MCF 10A (cell line): ENCODE results near the gene PDE4D. TPM values are rescaled to one million over a fixed set of nuclear protein-coding genes. Genes with fewer than 3 reads are reported as not detected.
A peak's percentile ranks its signal among the peaks of the same experiment; 100 is the strongest.

Source experiments
- BruUV-seq: library from RNA; stranded (reverse); fragments of 400-500 nt; replicated peaks from 2 replicates; lab custom pipeline; 2021; lab: Mats Ljungman, UMichigan
- CTCF ChIA-PET: fragments of 300-600 bp; sonication (Branson Sonifier 250); formaldehyde crosslinking; extraction: SDS; loops from one replicate; lab custom pipeline; 2021; ENCODE audit warnings: antibody characterized with exemption, inconsistent platforms; lab: Yijun Ruan, JAX
- POLR2A ChIA-PET: fragments of 300-600, 350-650 bp; sonication (Branson Sonifier 250); formaldehyde crosslinking; extraction: SDS; loops from one replicate; lab custom pipeline; 2020; ENCODE audit warnings: antibody characterized with exemption, inconsistent platforms; lab: Yijun Ruan, JAX
- DNase-seq: peaks from one replicate; pipeline ENCODE4 v3.0.0-alpha.2; 2018; ENCODE audit not compliant: unreplicated experiment
- H3K27ac Mint-ChIP-seq: one replicate; pipeline ENCODE4 v1.8.0; 2022; ENCODE audit warnings: mild to moderate bottlenecking, low read depth, mixed read lengths; ENCODE audit not compliant: unreplicated experiment
- H3K27me3 Mint-ChIP-seq: one replicate; pipeline ENCODE4 v1.8.0; 2022; ENCODE audit warnings: mixed read lengths; ENCODE audit not compliant: insufficient read depth, unreplicated experiment
- H3K36me3 Mint-ChIP-seq: one replicate; pipeline ENCODE4 v1.8.0; 2022; ENCODE audit warnings: mild to moderate bottlenecking, moderate library complexity, mixed read lengths; ENCODE audit not compliant: insufficient read depth, unreplicated experiment
- H3K4me1 Mint-ChIP-seq: one replicate; pipeline ENCODE4 v1.8.0; 2022; ENCODE audit warnings: mixed read lengths; ENCODE audit not compliant: insufficient read depth, unreplicated experiment
- H3K4me3 Mint-ChIP-seq: one replicate; pipeline ENCODE4 v1.8.0; 2022; ENCODE audit warnings: mild to moderate bottlenecking, moderate library complexity, mixed read lengths; ENCODE audit not compliant: unreplicated experiment
- H3K9me3 Mint-ChIP-seq: one replicate; pipeline ENCODE4 v1.8.0; 2022; ENCODE audit warnings: mixed read lengths; ENCODE audit not compliant: unreplicated experiment
- intact Hi-C: fragments of 100-400 bp; cut with micrococcal nuclease; formaldehyde crosslinking; loops from 2 replicates; pipeline ENCODE4 v1.14.1; 2022
- total RNA-seq: library from RNA; stranded (reverse); gene quantifications from 2 replicates; pipeline ENCODE4 v1.2.3, GENCODE V29; 2022
- TF ChIP-seq, protein P1 (sequence below): fragments of 200-600 bp; IDR thresholded peaks from one replicate; pipeline ENCODE4 v1.8.0; 2022; ENCODE audit warnings: antibody characterized with exemption, mild to moderate bottlenecking; ENCODE audit not compliant: unreplicated experiment

The PDE4D gene
- total RNA-seq, 1 experiment from 2014 or later: 85.0 TPM

DNA sequence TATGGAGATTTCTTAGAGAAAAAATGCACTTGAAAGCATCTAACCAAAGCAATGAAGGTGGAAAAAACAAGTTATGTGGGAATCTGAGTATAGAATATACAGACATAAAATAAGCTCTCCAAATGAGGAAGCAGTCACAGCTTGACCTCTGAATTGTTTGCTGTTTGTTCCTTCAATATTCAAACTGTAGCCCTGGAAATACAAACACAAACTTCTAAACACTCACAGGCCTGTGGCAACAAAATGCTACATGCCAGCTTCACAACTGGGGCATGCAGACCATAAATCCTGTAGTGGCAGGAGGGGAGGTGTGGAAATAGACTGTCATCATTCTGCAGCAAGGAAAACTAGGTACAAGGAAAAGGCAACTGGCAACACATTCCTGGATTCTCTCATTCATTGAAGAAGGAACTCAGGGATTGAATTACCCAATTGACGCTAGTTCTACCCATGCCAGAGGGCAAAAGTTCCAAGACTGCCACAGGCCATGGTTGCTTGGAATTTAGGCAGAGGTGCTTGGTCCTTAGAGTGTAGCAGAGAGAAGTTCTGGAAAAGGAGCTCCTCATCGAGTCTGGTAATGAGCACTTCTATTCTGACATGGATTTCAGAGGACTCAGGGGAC is 349.6 kb downstream of the PDE4D start:
- Mint-ChIP-seq H3K36me3 (peaks cover 1% of the 10 kb centered on the region), H3K4me3 (no peak overlapping the region), H3K27ac (peak overlapping the region; percentile 89), H3K9me3 (no peaks in the 10 kb centered on the region), H3K27me3 (no peaks in the 10 kb centered on the region), H3K4me1 (peaks cover 38% of the 10 kb centered on the region)
- TF ChIP-seq, protein P1, sequence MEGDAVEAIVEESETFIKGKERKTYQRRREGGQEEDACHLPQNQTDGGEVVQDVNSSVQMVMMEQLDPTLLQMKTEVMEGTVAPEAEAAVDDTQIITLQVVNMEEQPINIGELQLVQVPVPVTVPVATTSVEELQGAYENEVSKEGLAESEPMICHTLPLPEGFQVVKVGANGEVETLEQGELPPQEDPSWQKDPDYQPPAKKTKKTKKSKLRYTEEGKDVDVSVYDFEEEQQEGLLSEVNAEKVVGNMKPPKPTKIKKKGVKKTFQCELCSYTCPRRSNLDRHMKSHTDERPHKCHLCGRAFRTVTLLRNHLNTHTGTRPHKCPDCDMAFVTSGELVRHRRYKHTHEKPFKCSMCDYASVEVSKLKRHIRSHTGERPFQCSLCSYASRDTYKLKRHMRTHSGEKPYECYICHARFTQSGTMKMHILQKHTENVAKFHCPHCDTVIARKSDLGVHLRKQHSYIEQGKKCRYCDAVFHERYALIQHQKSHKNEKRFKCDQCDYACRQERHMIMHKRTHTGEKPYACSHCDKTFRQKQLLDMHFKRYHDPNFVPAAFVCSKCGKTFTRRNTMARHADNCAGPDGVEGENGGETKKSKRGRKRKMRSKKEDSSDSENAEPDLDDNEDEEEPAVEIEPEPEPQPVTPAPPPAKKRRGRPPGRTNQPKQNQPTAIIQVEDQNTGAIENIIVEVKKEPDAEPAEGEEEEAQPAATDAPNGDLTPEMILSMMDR: no peak
- DNase-seq: no peak
- CTCF ChIA-PET: interaction anchor here (0.8 to 1.4 kb wide), 5 partner anchors 17 to 129 kb away, joined by 3 to 5 read pairs (median 4); no protein-coding TSS in a partner anchor
- no TSS peak for BruUV-seq
- intact Hi-C loops: no loop called here
- POLR2A ChIA-PET: interaction anchor here (0.6 to 1.7 kb wide), 12 partner anchors 8 to 508 kb away, joined by 3 to 6 read pairs (median 4); no protein-coding TSS in a partner anchor

DNA sequence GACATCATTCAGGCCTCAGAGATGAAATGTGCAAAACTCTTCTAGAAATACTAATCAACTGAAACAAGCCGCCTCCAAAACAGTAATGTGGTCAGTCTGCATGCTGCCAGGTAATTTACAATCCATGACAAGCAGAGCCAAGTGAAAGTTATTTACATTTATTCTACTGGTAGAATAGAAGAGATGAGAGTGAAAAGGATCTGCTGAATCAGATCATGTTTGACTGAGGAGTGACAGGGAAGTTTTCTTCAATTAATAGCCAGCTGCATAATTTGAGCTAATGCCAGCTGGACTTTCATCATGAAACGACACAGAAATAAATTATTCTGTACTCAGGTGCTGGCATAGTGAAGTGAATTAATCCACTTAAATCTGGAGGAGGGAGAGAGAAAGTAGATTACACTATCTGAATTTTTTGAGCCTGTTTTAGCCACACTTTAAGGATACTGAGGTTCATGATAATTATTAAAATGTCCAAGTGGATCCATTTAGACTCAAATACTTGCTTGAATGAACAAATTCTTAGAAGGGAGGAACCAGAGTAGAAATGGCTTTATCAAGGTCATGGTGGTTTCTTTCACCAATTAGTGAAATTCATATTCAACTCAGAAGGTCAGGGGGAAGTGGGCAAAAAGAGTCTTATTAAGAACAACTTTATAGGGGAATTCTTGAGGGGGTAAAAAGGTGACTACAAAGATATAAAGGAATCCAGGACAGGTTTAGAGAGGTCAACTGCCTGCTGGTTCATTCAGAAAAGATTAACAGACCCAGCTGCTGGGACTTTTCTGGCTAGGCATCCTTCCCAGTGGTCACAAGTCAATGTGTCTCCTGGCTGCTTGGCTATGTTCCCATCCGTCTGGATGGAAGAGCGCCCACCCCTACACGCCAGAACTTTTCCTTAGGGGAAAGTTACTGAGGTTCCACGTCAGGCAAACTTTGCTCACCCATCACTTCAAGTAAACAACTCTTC is 350.4 kb downstream of the PDE4D start:
- Mint-ChIP-seq H3K4me1 (peaks cover 31% of the 10 kb centered on the region), H3K4me3 (no peak overlapping the region), H3K27me3 (no peaks in the 10 kb centered on the region), H3K27ac (peak overlapping the region; percentile 89), H3K9me3 (no peaks in the 10 kb centered on the region), H3K36me3 (no peaks in the 10 kb centered on the region)
- intact Hi-C loops: no loop called here
- ChIA-PET CTCF (interaction anchor here (1.0 to 1.4 kb wide), 2 partner anchors 16 to 116 kb away, joined by 3 to 4 read pairs; no protein-coding TSS in a partner anchor), POLR2A (interaction anchor here (1.1 to 1.7 kb wide), 7 partner anchors 9 to 230 kb away, joined by 3 to 6 read pairs (median 4); no protein-coding TSS in a partner anchor)
- TF ChIP-seq, protein P1: no peak
- DNase-seq: no peak
- no TSS peak for BruUV-seq

DNA sequence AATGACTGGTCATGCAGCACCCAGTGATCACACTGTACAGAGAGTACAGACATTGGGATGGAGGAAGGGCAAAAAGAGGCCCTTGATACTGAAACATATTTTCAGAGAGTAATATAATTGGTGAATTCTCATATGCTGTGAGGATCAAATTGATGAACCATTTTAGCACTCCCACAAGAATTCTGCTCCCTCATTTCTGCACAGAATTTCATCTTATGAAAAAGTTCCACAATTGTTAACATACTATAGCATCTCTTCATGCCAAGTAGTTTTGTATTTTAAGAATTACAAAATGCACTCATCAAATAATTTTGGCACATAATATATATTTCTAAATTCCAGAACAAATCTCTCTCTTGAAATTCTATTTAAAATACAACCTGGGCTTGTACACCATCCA is 351.2 kb downstream of the PDE4D start:
- no peak for DNase-seq
- no peaks in the 10 kb centered on the region for H3K27me3 Mint-ChIP-seq
- no peaks in the 10 kb centered on the region for H3K36me3 Mint-ChIP-seq
- no peaks in the 10 kb centered on the region for H3K9me3 Mint-ChIP-seq
- POLR2A ChIA-PET: interaction anchor here (1.6 kb wide), 1 partner anchor 25 kb away, joined by 6 read pairs; no protein-coding TSS in a partner anchor
- CTCF ChIA-PET: no interaction called here
- peak overlapping the region; percentile 89 for H3K27ac Mint-ChIP-seq
- no peak overlapping the region for H3K4me3 Mint-ChIP-seq
- BruUV-seq: no TSS peak
- peaks cover 24% of the 10 kb centered on the region for H3K4me1 Mint-ChIP-seq
- intact Hi-C loops: no loop called here
- TF ChIP-seq, protein P1: no peak

DNA sequence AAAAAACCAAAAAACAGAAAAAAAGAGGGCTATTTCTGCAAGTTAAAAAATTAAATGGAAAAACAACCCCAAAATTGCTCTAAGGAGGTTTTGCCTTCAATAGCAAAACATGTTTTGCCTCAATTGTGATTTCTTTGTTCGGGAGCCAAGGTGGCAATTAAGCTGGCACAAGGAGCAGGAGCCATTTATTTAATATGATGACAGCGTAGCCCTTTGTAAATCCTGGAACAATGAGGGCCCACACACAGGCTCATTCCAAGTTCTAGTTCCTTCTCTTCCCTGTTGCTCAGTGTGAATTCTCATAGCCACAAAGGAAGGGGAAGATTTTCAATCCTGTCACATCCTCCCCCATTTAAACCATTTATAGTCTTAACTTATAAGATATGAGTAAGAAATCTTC is 353.2 kb downstream of the PDE4D start:
- intact Hi-C loops: no loop called here
- CTCF ChIA-PET: no interaction called here
- BruUV-seq: no TSS peak
- H3K4me3 Mint-ChIP-seq: no peak overlapping the region
- TF ChIP-seq, protein P1: no peak
- no peaks in the 10 kb centered on the region for H3K36me3 Mint-ChIP-seq
- no peaks in the 10 kb centered on the region for H3K27me3 Mint-ChIP-seq
- no peaks in the 10 kb centered on the region for H3K9me3 Mint-ChIP-seq
- no peak for DNase-seq
- peaks cover 24% of the 10 kb centered on the region for H3K4me1 Mint-ChIP-seq
- H3K27ac Mint-ChIP-seq: no peak overlapping the region
- POLR2A ChIA-PET: interaction anchor here (0.7 to 1.1 kb wide), 3 partner anchors 13 to 204 kb away, joined by 3 to 4 read pairs (median 4); no protein-coding TSS in a partner anchor
